Activated T-cell treated with anti-CD3 and anti-CD28 coated beads, Interleukin-2, amount 50 U/mL, for 4 hours (primary cell): ENCODE data around the gene AUP1. TPM values are rescaled to one million over a fixed set of nuclear protein-coding genes. Genes with fewer than 3 reads are reported as not detected.
"Not testable (repeated sequence)": the region's sequence is repeated elsewhere in the genome, so short reads cannot be mapped to it uniquely, and the experiment has no call there.

Experiments
- ATAC-seq, 2 donors: fragments of 200-7000 bp; cut with Tn5 transposase; one replicate each; pipeline ENCODE4 v1.10.0; 2021
- DNase-seq: peaks from one replicate; pipeline ENCODE4 v3.0.0-alpha.2; 2020
- H3K27me3 Mint-ChIP-seq: one replicate; pipeline ENCODE4 v1.8.0; 2021; ENCODE audit warnings: low read depth, mixed read lengths
- H3K36me3 Mint-ChIP-seq: one replicate; pipeline ENCODE4 v1.8.0; 2022; ENCODE audit warnings: mixed read lengths; ENCODE audit not compliant: insufficient read depth
- H3K4me1 Mint-ChIP-seq: one replicate; pipeline ENCODE4 v1.8.0; 2021; ENCODE audit warnings: low read depth, mixed read lengths
- H3K4me3 Mint-ChIP-seq: one replicate; pipeline ENCODE4 v1.8.0; 2021; ENCODE audit warnings: mild to moderate bottlenecking, moderate library complexity, mixed read lengths
- H3K9me3 Mint-ChIP-seq: one replicate; pipeline ENCODE4 v1.8.0; 2021; ENCODE audit warnings: mixed read lengths
- total RNA-seq, 3 donors: library from RNA; stranded (reverse); gene quantifications; one replicate each; pipeline ENCODE4 v1.2.1, GENCODE V29; 2021

AUP1 gene
- total RNA-seq, 3 donors from 2014 or later = 200 to 204 (median 203) TPM

DNA sequence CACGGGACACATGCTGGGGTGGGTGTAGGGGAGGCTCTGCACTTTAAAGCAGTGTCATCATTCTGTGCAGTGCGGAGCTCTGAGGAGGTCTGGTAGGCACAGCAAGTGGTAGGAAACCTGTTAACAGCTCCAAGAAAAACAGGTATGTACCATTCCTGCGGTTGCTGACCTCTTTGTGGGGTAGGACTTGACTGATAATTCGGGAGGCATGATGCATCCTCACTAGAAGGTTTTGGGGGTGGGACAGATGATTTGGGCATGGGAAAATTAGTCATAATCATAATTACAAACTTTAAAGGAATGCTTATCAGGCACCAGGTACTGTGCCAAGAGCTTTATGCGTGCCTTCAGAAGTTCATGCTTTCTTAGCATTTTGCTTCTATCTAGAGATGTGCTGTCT is 34.7 kb upstream of the AUP1 start:
- no peak for DNase-seq
- peaks cover 27% of the 10 kb centered on the region for H3K27me3 Mint-ChIP-seq
- H3K9me3 Mint-ChIP-seq = no peaks in the 10 kb centered on the region
- H3K36me3 Mint-ChIP-seq = no peaks in the 10 kb centered on the region
- H3K4me1 Mint-ChIP-seq = peaks cover 6% of the 10 kb centered on the region
- no peak overlapping the region for H3K4me3 Mint-ChIP-seq
- ATAC-seq = no peak

GRCh38 chr2:74562126-74562775 is 32.7 kb upstream of the AUP1 start:
- H3K4me1 Mint-ChIP-seq = peaks cover 6% of the 10 kb centered on the region
- no peak for ATAC-seq
- no peaks in the 10 kb centered on the region for H3K36me3 Mint-ChIP-seq
- no peaks in the 10 kb centered on the region for H3K9me3 Mint-ChIP-seq
- no peak for DNase-seq
- peaks cover 20% of the 10 kb centered on the region for H3K27me3 Mint-ChIP-seq
- H3K4me3 Mint-ChIP-seq = no peak overlapping the region

DNA sequence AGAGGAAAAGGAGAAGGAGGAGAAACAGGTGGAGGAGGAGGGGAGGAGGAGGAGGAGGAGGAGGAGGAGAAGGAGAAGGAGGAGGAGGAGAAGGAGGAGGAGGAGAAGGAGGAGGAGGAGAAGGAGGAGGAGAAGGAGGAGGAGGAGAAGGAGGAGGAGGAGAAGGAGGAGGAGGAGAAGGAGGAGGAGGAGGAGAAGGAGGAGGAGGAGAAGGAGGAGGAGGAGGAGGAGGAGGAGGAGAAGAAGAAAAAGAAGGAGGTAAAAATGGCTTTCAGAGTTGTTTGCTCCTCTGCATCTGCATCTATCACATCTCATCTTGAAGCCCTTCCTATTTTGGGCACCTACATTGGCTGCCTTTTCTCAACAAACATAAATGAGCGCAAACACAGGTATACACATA is 31.5 kb upstream of the AUP1 start:
- not testable (repeated sequence) for H3K4me3 Mint-ChIP-seq, H3K9me3 Mint-ChIP-seq, ATAC-seq, H3K4me1 Mint-ChIP-seq, H3K36me3 Mint-ChIP-seq, DNase-seq
- H3K27me3 Mint-ChIP-seq = peaks cover 18% of the 10 kb centered on the region

DNA sequence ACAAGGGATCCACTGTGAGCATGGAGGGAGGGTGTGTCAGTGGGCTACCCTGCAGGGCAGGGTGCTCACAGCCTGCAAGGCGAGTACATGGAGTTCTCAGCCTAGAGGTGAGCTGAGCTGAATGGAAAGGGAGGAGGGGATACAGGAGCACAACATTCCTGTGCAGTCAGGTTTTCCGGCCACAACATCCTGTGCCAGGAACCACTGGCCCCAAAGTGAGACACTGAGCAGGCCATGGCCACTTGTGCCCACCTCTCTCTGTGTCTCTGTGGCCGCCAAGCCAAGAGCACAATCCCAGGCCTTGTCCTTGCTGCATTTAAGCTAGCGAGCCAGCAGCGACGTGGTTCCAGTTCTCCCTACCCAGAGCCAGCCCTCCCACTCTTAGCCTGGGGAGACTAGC is 31.1 kb upstream of the AUP1 start:
- DNase-seq (no peak), ATAC-seq (peak in 1 of 2 donors; percentile 12)
- H3K36me3 Mint-ChIP-seq = no peaks in the 10 kb centered on the region
- H3K27me3 Mint-ChIP-seq = peaks cover 16% of the 10 kb centered on the region
- no peaks in the 10 kb centered on the region for H3K9me3 Mint-ChIP-seq
- H3K4me3 Mint-ChIP-seq = no peak overlapping the region
- no peaks in the 10 kb centered on the region for H3K4me1 Mint-ChIP-seq

DNA sequence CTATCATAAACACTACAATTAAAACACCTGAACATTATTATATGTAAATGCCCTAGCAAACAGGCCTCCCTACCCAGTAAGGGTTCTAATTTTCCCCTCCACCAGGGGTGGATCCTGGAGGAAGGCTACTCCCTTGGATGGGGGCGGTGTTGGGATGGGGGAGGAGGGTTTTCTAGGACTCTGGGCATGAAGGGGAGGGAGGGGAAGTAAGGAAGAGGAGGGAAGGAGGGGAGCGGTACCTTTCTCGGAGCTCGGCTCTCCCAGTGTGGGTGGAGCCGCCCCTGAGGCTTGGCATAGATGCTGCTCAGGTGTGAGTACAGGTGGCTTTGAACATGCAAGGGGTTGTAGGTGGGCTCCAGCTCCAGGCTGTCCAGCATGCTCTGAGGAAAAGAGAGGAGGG is 30.4 kb upstream of the AUP1 start:
- no peaks in the 10 kb centered on the region for H3K9me3 Mint-ChIP-seq
- DNase-seq (no peak), ATAC-seq (no peak)
- peaks cover 3% of the 10 kb centered on the region for H3K4me1 Mint-ChIP-seq
- H3K36me3 Mint-ChIP-seq = no peaks in the 10 kb centered on the region
- no peak overlapping the region for H3K4me3 Mint-ChIP-seq
- H3K27me3 Mint-ChIP-seq = peaks cover 16% of the 10 kb centered on the region

DNA sequence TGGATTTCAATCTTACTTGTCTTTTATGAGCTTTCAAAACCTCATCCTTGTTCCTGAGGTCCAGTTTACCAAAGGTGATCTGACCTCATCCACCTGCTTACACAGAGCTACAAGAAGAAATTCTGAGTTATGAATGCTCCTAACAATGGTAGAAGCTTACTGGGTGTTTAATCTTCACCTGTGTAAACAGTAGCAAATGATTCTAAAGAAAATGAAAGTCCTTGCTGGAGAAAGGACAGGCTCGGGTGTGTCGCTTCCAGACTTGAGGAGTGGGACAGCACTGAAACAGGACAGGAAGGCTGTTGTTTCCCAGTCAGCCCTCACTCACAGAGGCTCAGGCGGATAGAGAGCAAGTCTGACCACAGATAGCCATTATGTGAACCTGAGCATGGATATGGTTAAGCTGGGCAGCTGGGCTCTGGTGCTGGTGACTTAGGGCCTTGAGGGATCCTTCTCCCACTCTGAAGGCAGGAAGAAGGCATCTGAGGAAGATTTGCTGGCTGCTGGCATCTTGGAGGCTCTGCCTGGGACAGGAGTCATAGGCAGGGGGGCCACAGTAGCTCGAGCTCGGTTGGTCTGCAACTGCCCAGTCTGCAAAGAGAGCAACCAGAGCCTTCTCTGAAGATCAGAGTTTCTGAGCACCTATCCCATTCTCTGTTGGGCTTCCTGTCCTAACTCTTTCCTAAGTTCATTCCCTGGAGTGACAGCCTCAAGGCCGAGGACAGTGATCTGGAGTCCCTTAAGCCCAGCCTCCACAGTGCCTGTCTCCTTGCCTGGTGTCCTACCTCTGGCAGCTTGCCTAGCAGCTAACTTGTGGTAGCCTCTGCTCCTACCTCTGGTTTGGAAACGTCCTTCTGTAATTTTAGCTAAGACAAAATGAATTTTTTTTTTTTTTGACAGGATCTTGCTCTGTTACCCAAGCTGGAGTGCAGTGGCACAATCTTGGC is 29.1 kb upstream of the AUP1 start:
- Mint-ChIP-seq H3K27me3 (peaks cover 6% of the 10 kb centered on the region), H3K4me1 (peaks cover 5% of the 10 kb centered on the region), H3K9me3 (no peaks in the 10 kb centered on the region), H3K4me3 (no peak overlapping the region), H3K36me3 (no peaks in the 10 kb centered on the region)
- ATAC-seq (no peak), DNase-seq (no peak)

DNA sequence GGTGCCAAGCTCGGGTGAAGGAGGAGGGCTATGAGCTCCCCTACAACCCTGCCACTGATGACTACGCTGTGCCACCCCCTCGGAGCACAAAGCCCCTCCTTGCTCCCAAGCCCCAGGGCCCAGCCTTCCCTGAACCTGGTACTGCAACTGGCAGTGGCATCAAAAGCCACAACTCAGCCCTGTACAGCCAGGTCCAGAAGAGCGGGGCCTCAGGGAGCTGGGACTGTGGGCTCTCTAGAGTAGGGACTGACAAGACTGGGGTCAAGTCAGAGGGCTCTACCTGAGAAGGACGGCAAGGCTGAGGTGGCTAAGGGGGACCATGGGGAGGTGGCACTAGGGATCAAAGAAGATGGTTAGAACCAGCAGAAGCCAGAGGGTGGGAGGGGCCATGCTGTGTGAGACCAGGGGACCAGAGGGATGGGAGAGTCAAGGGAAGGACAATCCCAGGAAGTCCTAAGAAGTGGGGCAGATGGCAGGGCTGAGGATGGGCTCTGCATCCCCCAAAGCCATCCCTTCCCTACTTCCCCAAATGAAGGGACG is 27.4 kb upstream of the AUP1 start:
- no peak for ATAC-seq
- DNase-seq = no peak
- no peaks in the 10 kb centered on the region for H3K36me3 Mint-ChIP-seq
- H3K9me3 Mint-ChIP-seq = no peaks in the 10 kb centered on the region
- H3K27me3 Mint-ChIP-seq = peaks cover 6% of the 10 kb centered on the region
- no peak overlapping the region for H3K4me3 Mint-ChIP-seq
- peaks cover 5% of the 10 kb centered on the region for H3K4me1 Mint-ChIP-seq

DNA sequence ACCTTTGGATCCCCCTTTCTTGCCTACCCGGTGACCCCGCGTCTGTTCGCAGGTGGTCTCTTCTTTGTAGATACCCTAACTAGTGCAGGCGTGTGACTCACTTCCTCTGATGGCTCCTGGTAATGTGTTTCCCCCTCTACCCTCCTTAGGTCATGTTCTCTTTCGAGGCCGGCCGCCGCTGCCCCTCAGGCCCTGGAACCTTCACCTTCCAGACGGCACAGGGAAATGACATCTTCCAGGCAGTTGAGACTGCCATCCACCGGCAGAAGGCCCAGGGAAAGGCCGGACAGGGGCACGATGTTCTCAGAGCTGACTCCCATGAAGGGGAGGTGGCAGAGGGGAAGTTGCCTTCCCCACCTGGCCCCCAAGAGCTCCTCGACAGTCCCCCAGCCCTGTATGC is 26.7 kb upstream of the AUP1 start:
- no peaks in the 10 kb centered on the region for H3K36me3 Mint-ChIP-seq
- no peaks in the 10 kb centered on the region for H3K9me3 Mint-ChIP-seq
- H3K4me1 Mint-ChIP-seq = peaks cover 5% of the 10 kb centered on the region
- peak overlapping the region; percentile 95 for H3K4me3 Mint-ChIP-seq
- no peak for DNase-seq
- ATAC-seq = no peak
- H3K27me3 Mint-ChIP-seq = peaks cover 9% of the 10 kb centered on the region

DNA sequence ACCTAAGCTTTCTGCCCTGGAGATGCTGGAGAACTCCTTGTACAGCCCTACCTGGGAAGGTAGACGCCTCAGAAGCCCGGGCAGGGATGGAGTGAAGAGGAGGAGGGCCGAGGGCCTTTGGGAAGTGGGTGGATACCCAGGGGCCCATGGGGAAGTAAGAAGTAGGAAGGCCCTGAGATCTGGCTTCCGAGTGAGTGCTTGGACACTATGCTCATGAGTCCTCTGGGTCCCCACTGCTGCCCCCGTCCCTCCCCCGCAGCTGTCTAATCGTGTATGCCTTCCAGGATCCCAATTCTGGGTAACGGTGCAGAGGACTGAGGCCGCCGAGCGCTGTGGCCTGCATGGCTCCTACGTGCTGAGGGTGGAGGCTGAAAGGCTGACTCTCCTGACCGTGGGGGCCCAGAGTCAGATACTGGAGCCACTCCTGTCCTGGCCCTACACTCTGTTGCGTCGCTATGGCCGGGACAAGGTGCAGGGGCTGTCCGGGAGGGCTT is 26.2 kb upstream of the AUP1 start:
- Mint-ChIP-seq H3K9me3 (no peaks in the 10 kb centered on the region), H3K4me3 (peak overlapping the region; percentile 95), H3K4me1 (peaks cover 5% of the 10 kb centered on the region), H3K27me3 (peaks cover 12% of the 10 kb centered on the region), H3K36me3 (no peaks in the 10 kb centered on the region)
- ATAC-seq (no peak), DNase-seq (no peak)

- Mint-ChIP-seq H3K4me1 (peaks cover 5% of the 10 kb centered on the region), H3K9me3 (no peaks in the 10 kb centered on the region), H3K36me3 (no peaks in the 10 kb centered on the region), H3K27me3 (peaks cover 19% of the 10 kb centered on the region), H3K4me3 (peak overlapping the region; percentile 95)
- DNase-seq (peak; percentile 31), ATAC-seq (peak; percentile 67 to 70)
Measured at GRCh38 chr2:74554820-74555531, 25.5 kb upstream of the AUP1 start.

DNA sequence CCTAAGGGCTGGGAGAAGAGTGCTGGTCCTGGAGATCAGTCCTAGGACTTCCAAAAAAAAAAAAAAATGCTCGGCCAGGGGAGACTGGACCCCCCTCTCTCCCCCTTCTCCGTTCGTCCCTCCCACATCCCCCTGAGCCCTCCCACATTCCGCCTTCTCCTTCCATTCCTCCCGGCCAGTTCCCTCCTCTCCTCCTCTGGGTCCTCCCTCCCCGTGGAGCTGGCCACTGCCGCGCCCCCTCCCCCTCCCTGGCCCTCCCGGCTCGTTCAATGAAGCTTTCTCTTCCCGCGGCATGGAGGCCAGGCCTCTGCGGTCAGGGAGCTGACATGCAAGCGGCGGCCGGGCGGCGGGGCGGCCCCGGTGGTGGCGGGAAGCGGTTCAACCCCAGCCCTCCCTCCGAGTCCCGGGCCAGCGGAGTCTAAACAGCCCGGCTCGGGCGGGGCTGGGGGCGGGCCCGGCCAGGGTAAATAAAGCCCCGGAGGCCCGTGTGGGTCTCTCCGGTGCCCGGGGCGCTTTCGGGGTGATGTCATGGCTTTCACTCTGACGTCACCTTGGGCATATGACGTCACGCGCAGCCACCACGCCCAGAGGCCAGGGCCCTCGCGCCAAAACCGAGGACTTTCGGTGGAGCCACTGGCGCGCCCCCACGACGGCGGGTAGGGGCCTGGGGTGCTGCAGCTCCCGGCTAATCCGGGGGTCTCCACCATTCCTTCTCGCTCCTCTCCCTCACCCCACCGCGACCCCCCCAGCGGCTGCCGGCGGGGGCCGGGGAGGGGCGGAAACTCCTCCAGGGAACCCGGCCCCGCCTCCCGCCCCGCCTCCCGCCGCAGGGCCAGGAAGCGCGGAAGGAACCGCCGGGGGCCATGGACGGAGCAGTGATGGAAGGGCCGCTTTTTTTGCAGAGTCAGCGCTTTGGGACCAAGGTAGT is 24.6 kb upstream of the AUP1 start, which contains the start of the genes DOK1 and LOXL3:
DOK1 (plus strand) TSS at position 829 of the 928 bp plus-strand sequence; CDS start at position 864, 35 bp downstream.
LOXL3 (minus strand) TSS at position 51 of the 928 bp plus-strand sequence. CDS start 1,308 bp downstream, outside the sequence.
- H3K4me3 Mint-ChIP-seq = peak within 1 kb of the TSS; percentile 95
- H3K27me3 Mint-ChIP-seq = peaks cover 27% of the 10 kb centered on the region
- H3K4me1 Mint-ChIP-seq = peaks cover 5% of the 10 kb centered on the region
- ATAC-seq (peak; percentile 83 to 85), DNase-seq (peak; percentile 74)
- no peaks in the 10 kb centered on the region for H3K9me3 Mint-ChIP-seq
- H3K36me3 Mint-ChIP-seq = no peaks in the 10 kb centered on the region

DNA sequence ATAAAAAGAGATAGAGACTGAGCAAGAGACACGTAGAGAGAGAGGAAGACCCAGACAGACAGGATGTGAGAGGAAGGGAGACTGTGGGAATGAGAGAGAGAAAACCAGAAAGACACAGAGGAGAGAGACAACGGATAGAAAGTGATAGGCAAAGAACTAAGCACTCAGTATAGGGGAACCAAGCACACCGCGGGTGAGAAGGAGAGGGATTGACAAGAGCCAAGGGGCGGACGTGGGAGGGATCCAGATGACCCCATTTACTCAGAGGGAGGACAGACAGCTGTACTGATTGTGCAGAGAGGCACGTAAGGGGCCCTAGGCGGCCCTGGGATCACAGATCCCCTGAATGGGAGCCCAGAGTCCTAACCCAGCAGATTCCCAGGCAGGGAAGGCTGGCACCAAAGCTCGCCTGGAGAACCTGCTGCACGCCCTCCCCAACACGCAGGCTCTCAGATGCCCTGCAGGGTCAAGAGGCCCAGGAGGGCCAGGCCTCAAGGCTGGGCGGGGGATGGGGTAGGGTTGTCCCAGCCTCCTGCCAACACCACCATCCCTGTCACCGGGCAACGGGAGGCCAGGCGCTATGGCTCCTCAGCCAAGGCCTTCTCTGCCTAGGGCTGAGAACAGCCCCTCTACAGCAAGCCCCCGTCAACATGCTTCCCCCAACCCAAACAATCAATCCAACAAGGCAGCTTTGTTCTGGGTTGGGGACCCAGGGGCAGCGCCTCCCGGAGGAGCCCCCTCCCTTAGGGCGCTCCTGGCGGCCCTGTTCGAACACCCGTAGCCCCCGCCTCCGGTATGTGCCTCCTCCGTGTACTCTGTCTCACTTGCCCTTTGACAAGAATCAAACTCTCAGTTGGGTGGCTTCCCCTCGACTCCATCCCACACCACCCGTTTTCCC is 23.7 kb upstream of the AUP1 start:
- ATAC-seq = no peak
- Mint-ChIP-seq H3K4me3 (peak overlapping the region; percentile 76), H3K9me3 (no peaks in the 10 kb centered on the region), H3K36me3 (no peaks in the 10 kb centered on the region), H3K4me1 (peaks cover 9% of the 10 kb centered on the region), H3K27me3 (peaks cover 32% of the 10 kb centered on the region)
- no peak for DNase-seq
